Nephron progenitor cell (in vitro differentiated cells): ENCODE data around the gene KLF7.
A peak's percentile ranks its signal among the peaks of the same experiment; 100 is the strongest.

Source experiments
- DNase-seq: peaks from one replicate; pipeline ENCODE4 v3.0.0; 2021
- H3K27ac Mint-ChIP-seq: 2 replicates; pipeline ENCODE4 v1.8.0; 2021; ENCODE audit warnings: mild to moderate bottlenecking, moderate library complexity, mixed read lengths
- H3K27me3 Mint-ChIP-seq: 2 replicates; pipeline ENCODE4 v1.8.0; 2021; ENCODE audit warnings: mild to moderate bottlenecking, low read depth, mixed read lengths; ENCODE audit not compliant: poor library complexity
- H3K36me3 Mint-ChIP-seq: 2 replicates; pipeline ENCODE4 v1.8.0; 2021; ENCODE audit warnings: low read depth, mixed read lengths
- H3K4me1 Mint-ChIP-seq: 2 replicates; pipeline ENCODE4 v1.8.0; 2021; ENCODE audit warnings: mixed read lengths
- H3K4me3 Mint-ChIP-seq: 2 replicates; pipeline ENCODE4 v1.8.0; 2021; ENCODE audit warnings: mild to moderate bottlenecking, moderate library complexity, mixed read lengths
- H3K9me3 Mint-ChIP-seq: 2 replicates; pipeline ENCODE4 v1.8.0; 2021; ENCODE audit warnings: mild to moderate bottlenecking, moderate library complexity, mixed read lengths
- CTCF ChIP-seq: fragments of 200-600 bp; sonication (generic); IDR thresholded peaks from 2 replicates; pipeline ENCODE4 v1.5.0; 2021; ENCODE audit warnings: antibody characterized with exemption

Gene KLF7

GRCh38 chr2:207150284-207150683 lies 15.5 kb downstream of the KLF7 start:
- Mint-ChIP-seq H3K27ac (peak overlapping the region; percentile 62), H3K4me3 (peak overlapping the region; percentile 63), H3K27me3 (no peaks in the 10 kb centered on the region), H3K36me3 (peaks cover 34% of the 10 kb centered on the region), H3K9me3 (no peaks in the 10 kb centered on the region), H3K4me1 (peaks cover 94% of the 10 kb centered on the region)
- TF ChIP-seq CTCF = no peak
- DNase-seq = no peak

DNA sequence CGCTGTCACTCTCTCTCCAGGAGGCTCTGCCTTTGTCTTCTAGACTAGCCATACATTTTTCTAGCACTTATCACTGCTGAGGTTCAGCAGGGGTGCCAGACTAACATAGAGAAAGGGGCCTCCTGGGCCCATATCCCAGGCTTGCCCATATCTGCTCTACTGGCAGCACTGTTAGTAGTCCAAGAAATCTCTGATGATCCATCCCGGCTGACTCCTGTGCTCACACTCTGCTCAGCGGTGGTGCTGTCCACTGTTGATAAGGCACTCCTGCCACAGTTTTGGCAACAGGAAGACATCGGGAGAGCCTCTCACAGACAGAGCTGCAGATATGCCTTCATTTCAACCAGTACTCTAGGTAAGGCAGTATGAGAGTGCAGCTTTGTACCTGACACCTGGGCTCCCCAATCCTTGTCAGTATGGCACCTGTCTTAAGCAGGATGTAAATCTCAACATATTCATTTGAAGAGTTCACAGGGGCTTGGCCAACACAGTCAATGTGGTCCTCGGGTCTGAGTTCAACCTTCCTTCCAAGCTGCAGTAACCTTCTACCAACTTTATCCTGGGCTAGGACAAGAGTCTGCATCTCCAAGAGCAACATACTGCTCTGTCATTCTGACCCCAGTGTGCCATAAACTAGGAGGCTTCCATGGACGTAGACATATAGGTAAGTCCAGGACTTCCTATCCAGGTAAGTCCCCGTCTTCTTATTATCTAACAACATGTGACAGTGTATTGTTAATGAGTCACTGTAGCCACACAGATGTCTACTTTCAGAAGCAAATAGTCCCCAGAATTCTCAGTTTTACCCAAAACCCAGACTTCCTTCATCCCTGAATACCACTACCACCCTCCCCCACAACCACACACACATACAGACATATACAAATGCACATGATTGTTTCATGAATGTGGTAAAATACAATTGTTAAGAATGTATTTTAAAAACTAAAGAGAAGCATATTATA lies 16.2 kb downstream of the KLF7 start:
- no peak for DNase-seq
- Mint-ChIP-seq H3K27ac (peak overlapping the region; percentile 15), H3K4me3 (no peak overlapping the region), H3K9me3 (no peaks in the 10 kb centered on the region), H3K27me3 (no peaks in the 10 kb centered on the region), H3K4me1 (peaks cover 95% of the 10 kb centered on the region), H3K36me3 (peaks cover 34% of the 10 kb centered on the region)
- no peak for TF ChIP-seq CTCF

GRCh38 chr2:207148020-207148419 lies 17.7 kb downstream of the KLF7 start:
- H3K9me3 Mint-ChIP-seq = no peaks in the 10 kb centered on the region
- no peak for TF ChIP-seq CTCF
- H3K27me3 Mint-ChIP-seq = peaks cover 2% of the 10 kb centered on the region
- DNase-seq = no peak
- no peak overlapping the region for H3K27ac Mint-ChIP-seq
- H3K4me3 Mint-ChIP-seq = no peak overlapping the region
- H3K4me1 Mint-ChIP-seq = peaks cover 95% of the 10 kb centered on the region
- peaks cover 34% of the 10 kb centered on the region for H3K36me3 Mint-ChIP-seq

DNA sequence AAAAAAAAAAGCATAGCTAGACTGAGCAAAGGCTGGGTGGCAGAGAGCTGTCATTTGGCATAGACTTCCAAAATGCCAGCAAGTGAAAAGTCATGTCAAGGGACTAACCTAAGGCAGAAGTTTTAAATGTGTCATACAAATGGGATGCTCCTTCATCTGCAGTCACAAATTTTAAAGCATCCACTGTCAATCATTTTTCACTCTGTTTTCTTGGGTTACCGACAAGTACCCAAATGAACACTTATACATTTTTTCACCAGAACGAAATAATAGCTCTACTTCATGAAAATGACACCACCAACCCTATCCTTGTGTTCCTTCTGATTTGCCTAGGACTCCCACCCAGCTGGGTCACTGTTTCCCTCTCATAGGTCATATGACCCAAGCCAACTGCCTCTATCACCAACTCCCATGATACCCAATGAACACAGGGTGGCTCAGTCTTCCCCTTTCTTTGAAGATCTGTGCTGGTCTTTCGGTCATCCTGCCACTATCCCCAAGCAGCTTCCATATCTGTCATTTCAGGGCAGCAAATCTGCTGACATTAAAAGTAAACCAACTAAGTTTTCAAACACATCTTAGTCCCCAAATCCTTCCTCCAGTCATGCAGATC lies 21.5 kb downstream of the KLF7 start:
- peak overlapping the region; percentile 99 for H3K27ac Mint-ChIP-seq
- peak overlapping the region; percentile 64 for H3K4me3 Mint-ChIP-seq
- DNase-seq = no peak
- peaks cover 41% of the 10 kb centered on the region for H3K36me3 Mint-ChIP-seq
- H3K27me3 Mint-ChIP-seq = peaks cover 2% of the 10 kb centered on the region
- H3K4me1 Mint-ChIP-seq = peaks cover 89% of the 10 kb centered on the region
- H3K9me3 Mint-ChIP-seq = no peaks in the 10 kb centered on the region
- TF ChIP-seq CTCF = no peak

- H3K27me3 Mint-ChIP-seq = peaks cover 2% of the 10 kb centered on the region
- H3K4me1 Mint-ChIP-seq = peaks cover 89% of the 10 kb centered on the region
- H3K36me3 Mint-ChIP-seq = peaks cover 33% of the 10 kb centered on the region
- no peak for TF ChIP-seq CTCF
- peak overlapping the region; percentile 99 for H3K27ac Mint-ChIP-seq
- peak overlapping the region; percentile 64 for H3K4me3 Mint-ChIP-seq
- DNase-seq = peak; percentile 53
- H3K9me3 Mint-ChIP-seq = no peaks in the 10 kb centered on the region
Measured at GRCh38 chr2:207143215-207144172, 22.3 kb downstream of the KLF7 start.
